Thyroid gland (tissue), 4 donors: ENCODE data around the gene OR51A2.

Experiments
- POLR2A ChIP-seq, 2 donors: fragments of 450-650 bp; IDR thresholded peaks; one replicate each; pipeline ENCODE4 v1.6.1; 2017; ENCODE audit warnings: antibody characterized with exemption in 2 of 2, mild to moderate bottlenecking in 2 of 2, moderate library complexity in 1 of 2
- TF ChIP-seq, protein P1 (sequence below), 6 experiments: fragments of 200-600 bp in 3 of 6; fragments of 450-650 bp in 3 of 6; sonication (generic) in 3 of 6; IDR thresholded peaks; one replicate each; pipeline ENCODE4 v1.5.1; 2016 to 2019; ENCODE audit warnings: antibody characterized with exemption in 6 of 6, mild to moderate bottlenecking in 2 of 6, inconsistent platforms in 1 of 6, moderate library complexity in 1 of 6

DNA sequence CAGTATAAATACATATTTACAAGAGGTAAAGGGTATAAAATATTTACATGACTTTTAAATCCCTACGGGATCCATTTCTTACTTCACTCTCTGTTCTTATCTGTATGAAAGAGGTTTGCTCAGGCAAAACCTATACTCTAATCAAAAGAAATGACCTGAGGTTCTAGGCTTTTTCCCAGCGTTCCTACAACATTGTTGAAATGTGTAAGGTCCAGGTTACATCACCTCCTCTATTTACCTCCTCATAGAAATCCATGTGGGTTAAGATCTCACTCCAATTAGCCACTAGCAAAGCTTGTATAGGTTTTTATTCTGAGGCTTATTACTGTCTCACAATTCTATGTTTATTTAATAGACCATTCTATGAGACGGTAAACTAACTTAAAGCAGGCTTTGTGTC, 27.2 kb upstream of the OR51A2 start:
- TF ChIP-seq, protein P1, sequence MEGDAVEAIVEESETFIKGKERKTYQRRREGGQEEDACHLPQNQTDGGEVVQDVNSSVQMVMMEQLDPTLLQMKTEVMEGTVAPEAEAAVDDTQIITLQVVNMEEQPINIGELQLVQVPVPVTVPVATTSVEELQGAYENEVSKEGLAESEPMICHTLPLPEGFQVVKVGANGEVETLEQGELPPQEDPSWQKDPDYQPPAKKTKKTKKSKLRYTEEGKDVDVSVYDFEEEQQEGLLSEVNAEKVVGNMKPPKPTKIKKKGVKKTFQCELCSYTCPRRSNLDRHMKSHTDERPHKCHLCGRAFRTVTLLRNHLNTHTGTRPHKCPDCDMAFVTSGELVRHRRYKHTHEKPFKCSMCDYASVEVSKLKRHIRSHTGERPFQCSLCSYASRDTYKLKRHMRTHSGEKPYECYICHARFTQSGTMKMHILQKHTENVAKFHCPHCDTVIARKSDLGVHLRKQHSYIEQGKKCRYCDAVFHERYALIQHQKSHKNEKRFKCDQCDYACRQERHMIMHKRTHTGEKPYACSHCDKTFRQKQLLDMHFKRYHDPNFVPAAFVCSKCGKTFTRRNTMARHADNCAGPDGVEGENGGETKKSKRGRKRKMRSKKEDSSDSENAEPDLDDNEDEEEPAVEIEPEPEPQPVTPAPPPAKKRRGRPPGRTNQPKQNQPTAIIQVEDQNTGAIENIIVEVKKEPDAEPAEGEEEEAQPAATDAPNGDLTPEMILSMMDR (IDR thresholded peaks at IDR 0.05): no peak
- no peak for TF ChIP-seq POLR2A (IDR thresholded peaks at IDR 0.05)
